ENCODE data around the gene CREB1. TPM values are rescaled to one million over a fixed set of nuclear protein-coding genes. Genes with fewer than 3 reads are reported as not detected.

CREB1 gene
- total and polyA plus RNA-seq, 5 experiments from 2014 or later = 58.5 to 149 (median 71.4) TPM

DNA sequence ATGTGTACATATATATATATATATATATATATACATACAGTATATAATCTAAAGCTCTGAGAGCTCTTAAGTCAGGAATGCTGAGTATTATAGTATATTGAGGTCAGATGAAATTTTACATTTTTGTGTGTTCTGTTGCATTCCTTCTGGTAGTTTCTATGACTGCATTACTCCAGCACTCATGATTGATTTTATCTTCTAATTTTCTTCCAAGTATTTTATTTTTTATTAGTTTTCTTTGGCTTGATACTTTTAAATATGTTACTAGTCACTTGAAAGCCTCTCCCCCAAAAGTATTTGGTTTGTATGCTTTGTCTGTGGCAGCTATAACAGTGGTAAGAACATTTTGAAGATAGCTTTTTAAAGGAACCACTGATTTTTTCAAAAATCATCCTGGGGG is 70.5 kb downstream of the CREB1 start:
- H3K27ac Mint-ChIP-seq = peak overlapping the region in 4 of 10 donors; percentile 7 to 47 (median 22)
- H3K9me3 Mint-ChIP-seq = no peaks in the 10 kb centered on the region
- H3K4me1 Mint-ChIP-seq = peaks cover 6 to 27% (median 19%) of the 10 kb centered on the region in 4 donors
- POLR2A ChIA-PET = no interaction called here
- no peak overlapping the region for H3K4me3 Mint-ChIP-seq
- H3K27me3 Mint-ChIP-seq = no peaks in the 10 kb centered on the region
- DNase-seq (no peak), ATAC-seq (no peak)
- H3K36me3 Mint-ChIP-seq = peaks cover 0 to 40% (median 5%) of the 10 kb centered on the region in 3 donors

DNA sequence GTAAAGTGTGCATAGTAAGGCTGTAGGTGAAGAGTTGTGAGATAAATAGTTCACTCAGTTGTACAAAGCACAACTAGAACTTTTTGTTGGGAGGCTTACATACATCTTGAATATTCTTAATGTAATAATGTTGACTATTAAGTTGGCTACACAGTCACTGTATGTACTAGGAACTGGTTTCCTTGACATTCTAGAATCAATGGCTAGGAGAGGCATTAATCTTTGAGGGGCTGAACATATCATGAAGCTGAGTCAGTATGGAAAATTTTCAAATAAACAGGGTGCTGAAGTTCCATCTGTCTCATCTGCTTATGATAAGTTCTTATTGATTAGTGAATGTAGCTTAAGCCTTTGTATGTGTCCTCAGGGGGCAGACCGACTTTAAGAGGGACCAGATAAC is 72.0 kb downstream of the CREB1 start:
- Mint-ChIP-seq H3K27me3 (no peaks in the 10 kb centered on the region), H3K36me3 (peaks cover 0 to 34% (median 5%) of the 10 kb centered on the region in 3 donors), H3K4me1 (peaks cover 6 to 27% (median 21%) of the 10 kb centered on the region in 4 donors)

DNA sequence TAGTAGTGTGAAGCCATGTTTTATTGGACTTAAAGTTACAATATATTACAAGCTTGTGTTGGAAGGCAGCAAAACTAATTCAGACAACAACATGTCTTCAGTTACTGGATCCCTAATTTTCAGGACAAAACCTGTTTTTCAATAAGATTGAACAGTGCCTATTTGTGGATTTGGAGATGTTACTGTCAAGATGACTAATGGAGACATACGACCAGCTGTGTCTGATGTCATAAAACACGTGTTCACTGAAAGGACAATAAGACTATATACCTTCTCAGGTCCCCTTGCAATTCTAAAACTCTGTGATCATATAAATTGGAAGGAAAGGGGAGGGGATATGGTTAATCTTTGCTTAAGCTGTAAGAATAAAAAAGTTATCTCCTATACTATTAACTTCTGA is 73.7 kb downstream of the CREB1 start:
- Mint-ChIP-seq H3K9me3 (no peaks in the 10 kb centered on the region), H3K4me3 (no peak overlapping the region), H3K36me3 (peaks cover 0 to 26% (median 2%) of the 10 kb centered on the region in 3 donors), H3K27ac (peak overlapping the region in 8 of 10 donors; percentile 11 to 88 (median 50)), H3K4me1 (peaks cover 8 to 27% (median 25%) of the 10 kb centered on the region in 4 donors), H3K27me3 (no peaks in the 10 kb centered on the region)
- ATAC-seq (no peak), DNase-seq (no peak)
- POLR2A ChIA-PET = no interaction called here

More for the DNA sequence above, 72.0 kb downstream of the CREB1 start:
- ATAC-seq (no peak), DNase-seq (no peak)
- H3K9me3 Mint-ChIP-seq = no peaks in the 10 kb centered on the region
- no peak overlapping the region for H3K4me3 Mint-ChIP-seq
- POLR2A ChIA-PET = interaction anchor here (1.2 kb wide), 1 partner anchor 13 kb away, joined by 5 read pairs; no protein-coding TSS in a partner anchor
- H3K27ac Mint-ChIP-seq = peak overlapping the region in 8 of 10 donors; percentile 7 to 57 (median 36)

DNA sequence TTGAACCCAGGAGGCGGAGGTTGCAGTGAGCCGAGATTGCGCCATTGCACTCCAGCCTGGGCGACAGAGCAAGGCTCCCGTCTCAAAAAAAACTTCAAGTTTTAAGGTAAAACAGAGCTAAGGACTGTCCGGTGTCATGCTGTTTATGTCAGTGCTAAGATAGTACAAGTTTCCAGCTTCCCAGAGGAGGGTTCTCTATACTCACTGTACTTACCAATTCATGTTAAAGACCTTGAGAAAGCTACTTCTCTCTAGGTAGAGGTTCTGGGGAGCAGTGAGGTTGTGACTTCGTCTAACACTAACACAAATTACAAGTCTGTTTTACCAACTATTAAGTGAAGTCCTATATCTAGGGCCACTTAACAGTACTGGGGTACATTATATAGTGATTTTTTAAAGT is 76.6 kb downstream of the CREB1 start:
- no peaks in the 10 kb centered on the region for H3K27me3 Mint-ChIP-seq
- no peaks in the 10 kb centered on the region for H3K9me3 Mint-ChIP-seq
- ATAC-seq = no peak
- peaks cover 0 to 19% (median 2%) of the 10 kb centered on the region in 3 donors for H3K36me3 Mint-ChIP-seq
- POLR2A ChIA-PET = no interaction called here
- no peak for DNase-seq
- H3K4me1 Mint-ChIP-seq = peaks cover 6 to 21% (median 17%) of the 10 kb centered on the region in 4 donors
- peak overlapping the region in 2 of 10 donors; percentile 3 to 29 for H3K27ac Mint-ChIP-seq
- H3K4me3 Mint-ChIP-seq = no peak overlapping the region

DNA sequence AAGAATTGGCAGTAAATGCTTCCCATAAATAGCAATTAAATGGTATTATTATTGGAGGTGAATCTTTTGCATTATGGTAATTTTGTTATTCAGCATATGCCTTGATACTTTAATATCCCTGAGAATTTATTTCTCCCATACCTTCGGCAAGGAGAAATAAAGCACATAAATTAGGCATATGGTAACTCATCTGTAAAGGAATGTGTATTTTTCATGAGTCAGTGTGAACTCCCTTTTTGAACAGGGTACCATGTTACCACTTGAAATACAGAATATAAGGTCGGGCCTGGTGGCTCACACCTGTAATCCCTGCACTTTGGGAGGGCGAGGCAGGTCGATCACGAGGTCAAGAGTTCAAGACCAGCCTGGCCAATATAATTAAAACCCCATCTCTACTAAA is 77.1 kb downstream of the CREB1 start:
- peaks cover 5 to 17% (median 13%) of the 10 kb centered on the region in 4 donors for H3K4me1 Mint-ChIP-seq
- peaks cover 0 to 15% (median 2%) of the 10 kb centered on the region in 3 donors for H3K36me3 Mint-ChIP-seq
- DNase-seq = no peak
- no peaks in the 10 kb centered on the region for H3K9me3 Mint-ChIP-seq
- H3K4me3 Mint-ChIP-seq = no peak overlapping the region
- no peaks in the 10 kb centered on the region for H3K27me3 Mint-ChIP-seq
- H3K27ac Mint-ChIP-seq = peak overlapping the region in 4 of 10 donors; percentile 8 to 52 (median 34)
- POLR2A ChIA-PET = no interaction called here
- no peak for ATAC-seq

DNA sequence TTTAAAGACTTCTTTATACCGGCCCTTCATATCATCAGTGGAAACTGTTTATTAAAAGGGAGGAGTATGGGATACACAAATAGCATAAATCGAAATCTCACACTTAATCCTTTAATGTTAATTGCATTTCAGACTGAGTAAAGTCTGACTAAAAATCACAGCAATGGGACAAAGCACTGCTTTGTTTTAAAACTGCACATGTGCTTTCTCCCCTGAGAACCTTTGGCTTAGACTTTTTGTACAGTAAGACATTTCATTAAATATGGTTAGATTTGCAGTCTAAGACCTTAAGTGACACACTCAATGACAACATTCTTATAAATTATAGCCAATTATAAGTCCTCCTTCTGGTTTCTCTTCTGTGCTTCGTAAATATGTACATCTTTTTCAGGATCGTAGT is 83.0 kb downstream of the CREB1 start:
- H3K9me3 Mint-ChIP-seq = no peaks in the 10 kb centered on the region
- POLR2A ChIA-PET = no interaction called here
- H3K27me3 Mint-ChIP-seq = no peaks in the 10 kb centered on the region
- no peak for ATAC-seq
- DNase-seq = no peak
- no peak overlapping the region for H3K4me3 Mint-ChIP-seq
- H3K4me1 Mint-ChIP-seq = peaks cover 7 to 15% (median 10%) of the 10 kb centered on the region in 4 donors
- no peak overlapping the region for H3K27ac Mint-ChIP-seq
- H3K36me3 Mint-ChIP-seq = peaks cover 5 to 48% (median 19%) of the 10 kb centered on the region in 3 donors

DNA sequence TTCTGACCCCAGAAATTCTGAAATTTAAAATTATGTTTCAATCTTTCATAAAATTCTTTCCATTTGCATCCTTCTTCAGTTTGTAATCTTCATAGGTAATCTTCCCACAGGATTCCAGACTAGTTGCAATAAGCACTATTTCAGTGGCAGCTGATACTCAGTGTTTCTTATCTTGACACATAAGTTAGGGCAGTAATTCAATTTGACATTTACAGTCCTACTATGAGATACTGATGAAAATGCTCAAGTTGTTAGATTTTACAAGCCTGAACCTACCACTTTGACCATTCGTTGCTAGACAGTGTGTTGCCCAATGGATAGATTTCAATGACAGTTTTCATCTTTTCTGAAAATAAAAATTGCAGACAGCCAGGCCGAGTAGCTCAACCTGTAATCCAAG is 85.1 kb downstream of the CREB1 start:
- peak overlapping the region in 2 of 10 donors; percentile 27 to 39 for H3K27ac Mint-ChIP-seq
- peaks cover 5 to 63% (median 19%) of the 10 kb centered on the region in 3 donors for H3K36me3 Mint-ChIP-seq
- H3K4me3 Mint-ChIP-seq = no peak overlapping the region
- no peaks in the 10 kb centered on the region for H3K27me3 Mint-ChIP-seq
- no peak for ATAC-seq
- no peak for DNase-seq
- POLR2A ChIA-PET = interaction anchor here (1.0 to 1.7 kb wide), 2 partner anchors 13 to 52 kb away, joined by 3 to 5 read pairs; no protein-coding TSS in a partner anchor
- no peaks in the 10 kb centered on the region for H3K9me3 Mint-ChIP-seq
- H3K4me1 Mint-ChIP-seq = peaks cover 10 to 18% (median 17%) of the 10 kb centered on the region in 4 donors

DNA sequence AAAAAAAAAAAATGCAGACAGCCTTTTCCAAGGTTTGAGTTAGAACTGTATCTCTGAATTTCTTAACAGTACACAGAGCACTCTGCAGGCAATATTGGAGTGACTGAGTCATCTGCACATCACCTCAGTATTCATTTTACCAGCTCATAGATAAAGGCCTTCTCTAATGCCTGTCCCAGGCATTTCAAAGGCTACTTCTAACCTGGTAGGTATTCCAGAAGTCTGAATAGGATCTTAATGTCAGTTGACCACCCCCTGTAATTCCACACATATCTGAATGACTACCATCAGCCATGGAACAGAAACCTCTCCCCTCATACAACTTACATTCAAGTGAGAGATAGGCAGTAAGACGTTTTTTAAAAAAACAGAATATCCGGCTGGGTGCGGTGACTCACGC is 86.4 kb downstream of the CREB1 start:
- H3K36me3 Mint-ChIP-seq = peaks cover 6 to 76% (median 26%) of the 10 kb centered on the region in 3 donors
- H3K9me3 Mint-ChIP-seq = no peaks in the 10 kb centered on the region
- no peak overlapping the region for H3K4me3 Mint-ChIP-seq
- POLR2A ChIA-PET = no interaction called here
- no peak for DNase-seq
- peaks cover 11 to 30% (median 29%) of the 10 kb centered on the region in 4 donors for H3K4me1 Mint-ChIP-seq
- H3K27ac Mint-ChIP-seq = no peak overlapping the region
- ATAC-seq = no peak
- H3K27me3 Mint-ChIP-seq = no peaks in the 10 kb centered on the region

DNA sequence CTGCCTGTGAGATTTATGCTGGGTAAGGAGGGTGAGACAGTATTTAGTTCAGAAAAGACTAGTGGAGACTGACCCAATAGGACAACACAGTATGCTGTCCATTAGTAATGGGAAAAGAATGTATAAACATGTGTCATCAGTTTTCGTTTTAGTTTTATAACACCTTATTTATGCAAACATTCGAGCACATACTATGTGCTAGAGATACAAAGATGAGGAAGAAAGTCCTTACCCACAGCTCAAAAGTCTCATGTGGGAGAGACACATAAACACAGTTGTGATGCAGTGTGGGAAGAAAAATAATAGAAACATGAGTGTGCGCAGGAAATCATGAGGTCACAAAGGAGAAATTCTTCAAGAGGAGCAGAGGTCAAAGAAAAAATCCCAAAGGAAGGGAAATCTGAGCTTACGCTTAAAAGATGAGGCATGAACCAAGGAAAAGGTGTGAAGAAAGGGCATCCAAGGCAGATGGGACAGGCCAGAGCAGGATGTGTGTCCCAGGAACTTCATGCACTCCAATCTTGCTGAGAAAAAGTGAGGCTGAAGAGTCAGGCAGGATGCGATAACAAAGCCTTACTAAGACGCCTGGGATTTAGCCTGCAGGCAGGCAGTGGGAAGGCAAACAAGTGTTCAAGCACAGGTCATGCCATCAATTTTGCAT is 87.4 kb downstream of the CREB1 start:
- H3K27ac Mint-ChIP-seq = peak overlapping the region in 5 of 10 donors; percentile 1 to 73 (median 6)

DNA sequence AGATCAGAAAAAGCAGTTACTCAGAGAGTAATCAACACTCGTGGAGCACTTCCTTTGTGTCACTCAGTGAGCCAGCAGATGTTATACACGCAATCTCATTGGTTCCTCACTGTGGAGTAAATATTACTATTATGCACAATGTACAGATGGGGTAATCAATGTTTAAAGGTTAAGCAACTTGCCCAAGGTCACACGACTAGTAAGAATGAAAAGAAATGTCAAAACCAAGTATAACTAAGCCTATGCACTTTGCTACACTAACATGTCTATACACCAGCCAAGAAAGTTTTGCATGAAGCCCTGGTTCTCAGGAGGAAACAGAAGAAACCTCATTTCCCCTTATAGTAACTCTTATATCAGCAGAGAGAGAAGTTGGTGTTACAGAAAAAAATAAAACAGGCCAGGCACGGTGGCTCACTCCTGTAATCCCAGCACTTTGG is 90.0 kb downstream of the CREB1 start:
- peak overlapping the region; percentile 11 to 85 (median 66) for H3K27ac Mint-ChIP-seq
- no peaks in the 10 kb centered on the region for H3K27me3 Mint-ChIP-seq
- DNase-seq (peak in 3 of 10 donors; percentile 13 to 24 (median 19)), ATAC-seq (peak; percentile 31 to 37)
- POLR2A ChIA-PET = interaction anchor here (2.6 kb wide), 1 partner anchor 89 kb away, joined by 15 read pairs; the partner anchor contains the start of gene CREB1
- H3K4me1 Mint-ChIP-seq = peaks cover 22 to 59% (median 58%) of the 10 kb centered on the region in 4 donors
- peak overlapping the region in 9 of 10 donors; percentile 15 to 64 (median 47) for H3K4me3 Mint-ChIP-seq
- H3K36me3 Mint-ChIP-seq = peaks cover 9 to 83% (median 25%) of the 10 kb centered on the region in 3 donors
- H3K9me3 Mint-ChIP-seq = no peaks in the 10 kb centered on the region

More for the DNA sequence above, 87.4 kb downstream of the CREB1 start:
- ATAC-seq = no peak
- Mint-ChIP-seq H3K36me3 (peaks cover 9 to 84% (median 28%) of the 10 kb centered on the region in 3 donors), H3K4me3 (no peak overlapping the region), H3K9me3 (no peaks in the 10 kb centered on the region), H3K4me1 (peaks cover 16 to 39% (median 37%) of the 10 kb centered on the region in 4 donors), H3K27me3 (no peaks in the 10 kb centered on the region)
- POLR2A ChIA-PET = no interaction called here
- DNase-seq = no peak

DNA sequence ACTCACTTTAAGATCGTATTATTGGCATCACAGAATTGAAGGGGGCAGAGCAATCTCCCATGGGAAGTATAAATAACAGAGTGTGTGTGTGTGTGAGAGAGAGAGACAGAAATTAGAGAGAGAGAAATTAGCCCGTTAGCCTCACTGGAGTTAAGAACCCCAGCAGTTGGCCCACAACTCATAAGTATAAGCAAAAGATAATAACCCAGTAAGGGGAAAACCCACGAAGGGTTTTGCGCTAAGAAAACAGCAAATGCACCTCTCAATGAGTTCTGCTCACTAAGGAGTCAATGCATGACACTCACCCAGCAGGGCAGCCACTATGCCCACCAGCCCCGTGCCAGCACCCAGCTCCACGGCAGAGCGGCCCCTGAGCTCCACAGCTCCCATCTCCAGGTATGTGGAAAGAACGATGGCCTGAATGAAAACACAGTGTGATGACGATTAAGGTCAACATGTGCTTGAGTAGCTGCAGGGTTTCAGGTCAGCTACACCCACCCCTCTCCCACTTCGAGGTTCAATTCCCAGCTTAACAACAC is 91.8 kb downstream of the CREB1 start:
- POLR2A ChIA-PET = interaction anchor here (0.8 to 2.6 kb wide), 3 partner anchors 30 to 91 kb away, joined by 3 to 15 read pairs (median 3); partner anchors contain the start of genes CCNYL1 and CREB1
- peaks cover 9 to 68% (median 19%) of the 10 kb centered on the region in 3 donors for H3K36me3 Mint-ChIP-seq
- peaks cover 24 to 62% (median 58%) of the 10 kb centered on the region in 4 donors for H3K4me1 Mint-ChIP-seq
- ATAC-seq (no peak), DNase-seq (no peak)
- peak overlapping the region in 7 of 10 donors; percentile 9 to 84 (median 23) for H3K27ac Mint-ChIP-seq
- H3K9me3 Mint-ChIP-seq = no peaks in the 10 kb centered on the region
- H3K27me3 Mint-ChIP-seq = no peaks in the 10 kb centered on the region
- H3K4me3 Mint-ChIP-seq = peak overlapping the region in 4 of 10 donors; percentile 0 to 29 (median 17)

DNA sequence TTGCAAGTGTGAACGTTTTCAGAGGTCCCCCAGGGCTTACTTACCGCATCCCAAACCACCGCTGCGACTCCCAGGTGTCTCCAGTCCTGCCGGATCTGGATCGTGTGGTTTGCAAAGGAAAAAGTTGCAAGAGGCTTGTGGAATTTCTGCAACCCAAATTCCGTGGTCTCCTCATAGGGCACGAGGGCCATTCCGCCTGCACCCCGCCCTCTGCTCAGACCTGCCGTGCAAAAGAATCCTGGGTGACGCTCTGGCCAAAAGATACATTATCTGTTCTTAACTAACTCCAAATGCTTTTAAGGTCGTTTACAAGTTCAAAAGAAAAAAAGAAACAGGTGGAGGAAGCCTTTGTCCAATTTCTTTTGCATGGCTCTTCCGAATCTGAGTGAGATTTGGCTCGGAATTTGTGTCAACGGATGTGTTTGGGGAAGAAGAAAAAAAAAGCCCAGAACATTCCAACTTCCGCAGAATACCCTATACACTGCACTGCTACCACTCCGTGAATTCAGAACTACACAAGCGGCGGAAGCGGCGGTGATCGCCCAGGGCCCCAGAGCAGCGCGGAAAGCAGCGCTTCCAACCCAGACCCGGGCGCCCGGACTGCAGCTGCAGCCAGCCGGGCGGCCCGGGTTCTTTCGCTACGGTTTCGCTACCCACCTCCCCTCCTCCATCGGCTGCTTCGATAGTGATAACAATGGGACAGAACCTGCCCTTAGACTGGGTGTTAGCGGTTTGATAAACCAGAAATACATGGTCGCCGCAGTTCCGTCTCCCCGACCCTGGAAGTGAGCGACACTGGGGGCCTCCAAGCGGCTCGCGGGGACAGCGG is 94.6 kb downstream of the CREB1 start:
- DNase-seq (peak; percentile 46 to 75 (median 64)), ATAC-seq (peak; percentile 40)
- Mint-ChIP-seq H3K4me3 (peak overlapping the region; percentile 83 to 94 (median 92)), H3K9me3 (no peaks in the 10 kb centered on the region), H3K4me1 (peaks cover 20 to 58% (median 54%) of the 10 kb centered on the region in 4 donors), H3K27ac (peak overlapping the region; percentile 23 to 98 (median 95)), H3K36me3 (peaks cover 4 to 41% (median 10%) of the 10 kb centered on the region in 3 donors), H3K27me3 (no peaks in the 10 kb centered on the region)
- POLR2A ChIA-PET = interaction anchor here (0.8 to 6.0 kb wide), 20 partner anchors 12 to 859 kb away, joined by 3 to 115 read pairs (median 5); partner anchors contain the start of genes CCNYL1, CREB1, FASTKD2 and KLF7

Data from naive thymus-derived CD8-positive, alpha-beta T cell (primary cell).